Activated CD8-positive, alpha-beta memory T cell treated with anti-CD3 and anti-CD28 coated beads for 4 hours (primary cell): ENCODE data around the gene SLC25A25.
A peak's percentile ranks its signal among the peaks of the same experiment; 100 is the strongest.

Experiments
- DNase-seq, 2 donors: peaks; one replicate each; pipeline ENCODE4 v3.0.0-alpha.2; 2020; ENCODE audit warnings: low read depth in 2 of 2

SLC25A25 gene

GRCh38 chr9:128096616-128097536 lies 28.8 kb downstream of the SLC25A25 start:
- DNase-seq, result no peak

GRCh38 chr9:128097543-128098296 lies 29.7 kb downstream of the SLC25A25 start:
- no peak for DNase-seq

- DNase-seq, result peak; percentile 33 to 43
Observed at GRCh38 chr9:128098297-128099230, 30.5 kb downstream of the SLC25A25 start.

GRCh38 chr9:128099231-128099931 lies 31.3 kb downstream of the SLC25A25 start:
- DNase-seq, result no peak

GRCh38 chr9:128099932-128100491 lies 32.0 kb downstream of the SLC25A25 start:
- no peak for DNase-seq

GRCh38 chr9:128100581-128100980 lies 32.5 kb downstream of the SLC25A25 start:
- DNase-seq, result no peak

- no peak for DNase-seq
Observed at GRCh38 chr9:128101231-128101661, 33.2 kb downstream of the SLC25A25 start.

- no peak for DNase-seq
Observed at GRCh38 chr9:128101690-128102089, 33.7 kb downstream of the SLC25A25 start.

- no peak for DNase-seq
Observed at GRCh38 chr9:128102196-128102595, 34.2 kb downstream of the SLC25A25 start.

- no peak for DNase-seq
Observed at GRCh38 chr9:128102861-128103588, 35.0 kb downstream of the SLC25A25 start.

- no peak for DNase-seq
Observed at GRCh38 chr9:128103589-128103962, 35.5 kb downstream of the SLC25A25 start.

GRCh38 chr9:128104171-128104618 lies 36.2 kb downstream of the SLC25A25 start:
- DNase-seq, result no peak

- no peak for DNase-seq
Observed at GRCh38 chr9:128105538-128106175, 37.6 kb downstream of the SLC25A25 start.

GRCh38 chr9:128106181-128106939 lies 38.3 kb downstream of the SLC25A25 start:
- no peak for DNase-seq

- DNase-seq, result no peak
Observed at GRCh38 chr9:128106940-128107467, 39.0 kb downstream of the SLC25A25 start.

GRCh38 chr9:128107468-128108268 lies 39.6 kb downstream of the SLC25A25 start:
- DNase-seq, result no peak

GRCh38 chr9:128108269-128109049 lies 40.4 kb downstream of the SLC25A25 start:
- no peak for DNase-seq
